Lower lobe of right lung (tissue), 2 donors: ENCODE measurements around the gene ZNF132. TPM values are rescaled to one million over a fixed set of nuclear protein-coding genes. Genes with fewer than 3 reads are reported as not detected.
A peak's percentile ranks its signal among the peaks of the same experiment; 100 is the strongest.
"Not testable (repeated sequence)": the region's sequence is repeated elsewhere in the genome, so short reads cannot be mapped to it uniquely, and the experiment has no call there.

ENCODE experiments used
- ATAC-seq, 2 donors: fragments of 200-7000 bp; cut with Tn5 transposase; one replicate each; pipeline ENCODE4 v1.9.1; 2020 to 2022; ENCODE audit warnings: mild to moderate bottlenecking in 2 of 2, moderate library complexity in 2 of 2
- DNase-seq: peaks from one replicate; pipeline ENCODE4 v3.0.0-alpha.2; 2020
- H3K27ac ChIP-seq: fragments of 200-600 bp; one replicate; pipeline ENCODE4 v1.8.0; 2022
- H3K27me3 ChIP-seq: fragments of 200-600 bp; one replicate; pipeline ENCODE4 v1.8.0; 2022; ENCODE audit warnings: low read depth
- H3K36me3 ChIP-seq: fragments of 200-600 bp; one replicate; pipeline ENCODE4 v1.8.0; 2022; ENCODE audit warnings: mild to moderate bottlenecking
- H3K4me1 ChIP-seq: fragments of 200-600 bp; one replicate; pipeline ENCODE4 v1.8.0; 2022
- H3K4me3 ChIP-seq: fragments of 200-600 bp; one replicate; pipeline ENCODE4 v1.8.0; 2022; ENCODE audit warnings: mild to moderate bottlenecking
- H3K9me3 ChIP-seq: fragments of 200-600 bp; one replicate; pipeline ENCODE4 v1.8.0; 2022
- intact Hi-C: fragments of 100-400 bp; cut with DNase I; formaldehyde crosslinking; loops from one replicate; pipeline ENCODE4 v1.11.0; 2022
- long read RNA-seq: library from polyadenylated mRNA; unstranded; transcript quantifications from one replicate; pipeline ENCODE4 v2.0.0, GENCODE V29; 2021
- total RNA-seq: library from RNA; stranded (reverse); fragmentation: NEBNext Ultra II Directional; extraction: Animal tissue kit (Norgen Biotek cat#: 25700); gene quantifications from one replicate; pipeline ENCODE4 v1.2.1, GENCODE V29; 2021
- TF ChIP-seq, protein P1 (sequence below): fragments of 200-600 bp; IDR thresholded peaks from one replicate; pipeline ENCODE4 v1.8.0; 2022; ENCODE audit warnings: antibody characterized with exemption, mild to moderate bottlenecking
- donor health status: DM: no; HTN: yes; CAD: no; lungs with severe emphysema.

ZNF132 gene
- 7.4 TPM for total RNA-seq
- long read RNA-seq, partial matches to known transcripts, result 0 of 5 reads
- long read RNA-seq, other reads (novel, unspliced or antisense), result 1 of 5 reads

DNA sequence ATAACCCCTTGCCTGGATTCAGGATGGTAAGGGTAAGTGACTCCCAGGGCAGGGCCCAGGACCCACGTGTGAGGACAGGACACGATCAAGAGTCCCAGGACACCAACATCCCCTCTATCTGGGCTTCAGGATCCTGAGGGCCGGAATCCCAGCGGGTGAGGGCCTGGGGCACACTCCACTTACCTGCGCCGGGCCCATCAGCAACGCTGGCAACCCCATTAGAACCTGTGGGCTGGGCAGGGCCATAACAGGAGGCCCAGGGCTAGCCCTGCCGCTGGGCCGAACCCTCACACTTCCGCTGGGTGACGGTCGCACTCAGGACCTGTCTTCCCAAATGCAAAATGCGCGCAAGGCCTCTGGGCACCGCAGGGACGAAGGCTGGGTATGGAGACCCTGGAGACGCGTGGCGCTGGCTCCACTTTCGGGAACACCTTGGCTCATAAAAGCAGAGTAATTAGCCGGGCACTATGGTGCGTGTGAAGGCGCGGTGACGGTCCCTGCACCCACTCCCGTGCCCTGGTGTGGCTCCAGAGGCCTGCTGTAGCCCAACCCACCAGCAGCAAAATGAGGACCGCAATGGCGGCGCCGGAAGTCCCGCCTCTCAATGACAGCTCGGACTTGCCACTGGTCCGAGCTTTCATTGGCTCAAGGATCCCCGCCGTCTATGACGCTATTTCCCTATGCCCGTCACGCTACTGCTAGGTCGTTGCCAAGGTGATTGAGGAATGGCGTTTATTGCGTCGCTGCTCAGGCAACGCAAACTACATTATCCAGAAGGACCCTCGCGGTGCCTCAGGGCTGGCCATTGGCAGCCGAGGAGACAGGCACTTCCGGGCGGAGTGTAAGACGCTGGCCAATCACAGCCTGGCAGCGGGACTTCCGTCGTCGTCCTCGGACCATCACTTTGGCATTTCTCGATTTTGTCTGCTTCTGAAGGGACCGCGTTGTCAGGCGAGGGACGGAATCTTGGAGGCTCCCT is at the start of gene ZNF132:
ZNF132 (minus strand) TSS at position 578 of the 979 bp plus-strand sequence; CDS start at position 246, 332 bp downstream.
- H3K36me3 ChIP-seq, result peaks cover 20% of the 10 kb centered on the region
- intact Hi-C loops, result no loop called here
- TF ChIP-seq, protein P1, sequence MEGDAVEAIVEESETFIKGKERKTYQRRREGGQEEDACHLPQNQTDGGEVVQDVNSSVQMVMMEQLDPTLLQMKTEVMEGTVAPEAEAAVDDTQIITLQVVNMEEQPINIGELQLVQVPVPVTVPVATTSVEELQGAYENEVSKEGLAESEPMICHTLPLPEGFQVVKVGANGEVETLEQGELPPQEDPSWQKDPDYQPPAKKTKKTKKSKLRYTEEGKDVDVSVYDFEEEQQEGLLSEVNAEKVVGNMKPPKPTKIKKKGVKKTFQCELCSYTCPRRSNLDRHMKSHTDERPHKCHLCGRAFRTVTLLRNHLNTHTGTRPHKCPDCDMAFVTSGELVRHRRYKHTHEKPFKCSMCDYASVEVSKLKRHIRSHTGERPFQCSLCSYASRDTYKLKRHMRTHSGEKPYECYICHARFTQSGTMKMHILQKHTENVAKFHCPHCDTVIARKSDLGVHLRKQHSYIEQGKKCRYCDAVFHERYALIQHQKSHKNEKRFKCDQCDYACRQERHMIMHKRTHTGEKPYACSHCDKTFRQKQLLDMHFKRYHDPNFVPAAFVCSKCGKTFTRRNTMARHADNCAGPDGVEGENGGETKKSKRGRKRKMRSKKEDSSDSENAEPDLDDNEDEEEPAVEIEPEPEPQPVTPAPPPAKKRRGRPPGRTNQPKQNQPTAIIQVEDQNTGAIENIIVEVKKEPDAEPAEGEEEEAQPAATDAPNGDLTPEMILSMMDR, result no peak
- H3K4me1 ChIP-seq, result peaks cover 9% of the 10 kb centered on the region
- DNase-seq (peak; percentile 97), ATAC-seq (peak; percentile 98)
- H3K4me3 ChIP-seq, result peak within 1 kb of the TSS; percentile 76
- peak within 1 kb of the TSS; percentile 81 for H3K27ac ChIP-seq
- H3K9me3 ChIP-seq, result peaks cover 44% of the 10 kb centered on the region
- no peaks in the 10 kb centered on the region for H3K27me3 ChIP-seq

DNA sequence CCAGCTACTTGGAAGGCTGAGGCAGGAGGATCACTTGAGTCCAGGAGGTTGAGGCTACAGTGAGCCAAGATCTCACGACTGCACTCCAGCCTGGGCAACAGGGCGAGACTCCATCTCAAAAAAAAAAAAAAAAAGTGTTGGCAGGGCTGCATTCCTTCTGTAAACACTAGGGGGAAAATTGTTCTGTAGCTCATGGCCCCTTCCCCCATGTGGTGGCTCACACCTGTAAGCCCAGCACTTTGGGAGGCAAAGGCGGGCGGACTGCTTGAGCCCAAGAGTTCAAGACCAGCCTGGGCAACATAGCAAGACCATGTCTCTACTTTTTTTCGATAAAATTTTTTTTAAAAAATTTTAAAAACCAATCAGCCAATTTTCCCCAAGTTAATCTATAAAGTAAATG is 44.4 kb upstream of the ZNF132 start:
- H3K27me3 ChIP-seq, DNase-seq, H3K27ac ChIP-seq, intact Hi-C loops, H3K4me3 ChIP-seq, H3K9me3 ChIP-seq, H3K4me1 ChIP-seq, ATAC-seq: not testable (repeated sequence)
- H3K36me3 ChIP-seq, result peaks cover 22% of the 10 kb centered on the region

DNA sequence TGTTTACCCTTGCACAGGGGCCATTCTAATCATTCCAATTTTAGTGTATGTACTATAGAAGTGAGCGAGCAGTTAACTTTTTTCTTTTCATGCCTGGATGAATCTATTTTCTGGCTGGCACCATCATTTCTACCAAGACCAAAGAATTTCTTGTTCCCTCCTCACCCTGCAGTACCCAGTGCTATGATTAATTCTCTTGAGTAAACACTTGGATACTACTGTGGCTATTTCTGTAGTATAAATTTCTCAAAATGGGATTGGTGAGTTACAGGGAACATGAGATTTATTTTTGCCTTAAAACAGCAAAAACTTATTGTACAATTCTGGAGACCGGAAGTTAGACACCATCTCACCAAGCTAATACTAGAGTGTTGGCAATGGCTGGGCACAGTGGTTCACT is 43.8 kb upstream of the ZNF132 start:
- TF ChIP-seq, protein P1, result no peak
- no peaks in the 10 kb centered on the region for H3K4me1 ChIP-seq
- ATAC-seq (no peak), DNase-seq (no peak)
- H3K4me3 ChIP-seq, result no peak overlapping the region
- no peaks in the 10 kb centered on the region for H3K27me3 ChIP-seq
- no peak overlapping the region for H3K27ac ChIP-seq
- no peaks in the 10 kb centered on the region for H3K9me3 ChIP-seq
- peaks cover 28% of the 10 kb centered on the region for H3K36me3 ChIP-seq
- intact Hi-C loops, result no loop called here

DNA sequence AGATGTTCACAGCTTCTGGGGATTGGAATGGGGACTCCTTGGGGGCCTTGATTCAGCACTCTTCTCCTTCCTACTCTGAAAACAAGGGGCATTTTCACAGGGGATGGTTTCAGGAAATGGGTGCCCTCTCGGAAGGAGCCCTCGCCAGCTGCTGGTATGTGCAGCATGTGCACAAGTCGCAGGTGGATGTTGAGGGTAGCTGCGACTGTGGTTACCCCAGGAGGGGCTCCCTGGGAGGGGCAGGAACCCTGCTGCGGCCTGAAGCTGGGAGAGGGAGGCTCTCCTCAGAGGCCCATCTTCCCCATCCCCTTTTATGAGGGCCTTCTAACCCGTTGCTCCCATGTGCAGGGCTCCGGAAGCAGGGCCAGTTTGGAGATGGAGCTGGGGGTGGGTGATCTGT is 42.4 kb upstream of the ZNF132 start:
- TF ChIP-seq, protein P1, result no peak

DNA sequence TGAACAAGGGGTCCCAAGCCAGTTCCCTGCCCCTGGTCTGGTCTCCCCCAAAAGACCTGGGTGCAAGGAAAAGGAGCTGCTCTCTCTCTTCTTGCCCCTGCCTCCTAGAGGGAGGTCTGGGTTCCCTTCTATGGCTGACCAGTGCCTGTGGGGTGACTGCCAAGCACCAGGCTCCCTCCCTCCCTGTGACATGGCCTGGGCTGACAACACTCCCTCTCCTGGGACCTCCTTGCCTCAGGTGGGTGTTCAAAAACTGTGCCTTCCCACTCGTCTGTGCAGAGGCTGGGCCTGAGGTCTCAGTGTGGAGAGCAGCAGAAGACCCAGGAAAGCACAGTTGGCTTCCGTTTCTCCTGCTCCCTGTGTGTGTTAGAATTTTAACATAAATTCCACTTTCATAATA is 40.9 kb upstream of the ZNF132 start:
- Histone ChIP-seq H3K27ac (no peak overlapping the region), H3K4me1 (peaks cover 10% of the 10 kb centered on the region), H3K4me3 (no peak overlapping the region), H3K9me3 (no peaks in the 10 kb centered on the region), H3K36me3 (peaks cover 29% of the 10 kb centered on the region), H3K27me3 (no peaks in the 10 kb centered on the region)
- intact Hi-C loops, result no loop called here
- DNase-seq, result no peak
- no peak for ATAC-seq
- TF ChIP-seq, protein P1, result no peak

More for the DNA sequence above, 42.4 kb upstream of the ZNF132 start:
- Histone ChIP-seq H3K36me3 (peaks cover 29% of the 10 kb centered on the region), H3K9me3 (no peaks in the 10 kb centered on the region), H3K27ac (no peak overlapping the region), H3K27me3 (no peaks in the 10 kb centered on the region), H3K4me1 (peaks cover under 1% of the 10 kb centered on the region), H3K4me3 (no peak overlapping the region)
- intact Hi-C loops, result no loop called here
- ATAC-seq (no peak), DNase-seq (no peak)

DNA sequence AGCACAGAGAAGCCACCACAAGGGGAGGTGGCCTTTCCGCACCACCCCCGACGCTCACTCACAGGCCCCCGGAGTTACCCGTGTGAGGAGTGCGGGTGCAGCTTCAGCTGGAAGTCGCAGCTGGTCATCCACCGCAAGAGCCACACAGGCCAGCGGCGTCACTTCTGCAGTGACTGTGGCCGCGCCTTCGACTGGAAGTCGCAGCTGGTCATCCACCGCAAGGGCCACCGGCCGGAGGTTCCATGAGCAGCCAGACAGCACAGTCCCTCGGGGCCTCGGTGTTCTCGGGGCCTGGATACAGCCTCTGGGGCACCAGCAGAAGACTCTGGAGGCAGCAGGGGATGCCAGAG is 40.5 kb upstream of the ZNF132 start:
- ATAC-seq (no peak), DNase-seq (no peak)
- Histone ChIP-seq H3K9me3 (no peaks in the 10 kb centered on the region), H3K27me3 (no peaks in the 10 kb centered on the region), H3K4me1 (peaks cover 10% of the 10 kb centered on the region), H3K4me3 (no peak overlapping the region), H3K27ac (no peak overlapping the region), H3K36me3 (peaks cover 29% of the 10 kb centered on the region)
- TF ChIP-seq, protein P1, result no peak
- intact Hi-C loops, result no loop called here
